ENCODE results near the gene LRRFIP2. TPM values are rescaled to one million over a fixed set of nuclear protein-coding genes. Genes with fewer than 3 reads are reported as not detected.
"Not testable (repeated sequence)": the region's sequence is repeated elsewhere in the genome, so short reads cannot be mapped to it uniquely, and the experiment has no call there.

Gene LRRFIP2
- total and polyA plus RNA-seq, 9 donors: 35.5 to 81.1 (median 48.3) TPM

GRCh38 chr3:37148208-37148607, 26.2 kb downstream of the LRRFIP2 start:
- Histone ChIP-seq H3K4me1 (ENCODE audit: insufficient read depth) (peaks cover 5% of the 10 kb centered on the region), H3K9me3 (no peaks in the 10 kb centered on the region), H3K27me3 (no peaks in the 10 kb centered on the region), H3K4me3 (no peak overlapping the region), H3K27ac (no peak overlapping the region), H3K36me3 (no peaks in the 10 kb centered on the region)
- TF ChIP-seq, protein P1, sequence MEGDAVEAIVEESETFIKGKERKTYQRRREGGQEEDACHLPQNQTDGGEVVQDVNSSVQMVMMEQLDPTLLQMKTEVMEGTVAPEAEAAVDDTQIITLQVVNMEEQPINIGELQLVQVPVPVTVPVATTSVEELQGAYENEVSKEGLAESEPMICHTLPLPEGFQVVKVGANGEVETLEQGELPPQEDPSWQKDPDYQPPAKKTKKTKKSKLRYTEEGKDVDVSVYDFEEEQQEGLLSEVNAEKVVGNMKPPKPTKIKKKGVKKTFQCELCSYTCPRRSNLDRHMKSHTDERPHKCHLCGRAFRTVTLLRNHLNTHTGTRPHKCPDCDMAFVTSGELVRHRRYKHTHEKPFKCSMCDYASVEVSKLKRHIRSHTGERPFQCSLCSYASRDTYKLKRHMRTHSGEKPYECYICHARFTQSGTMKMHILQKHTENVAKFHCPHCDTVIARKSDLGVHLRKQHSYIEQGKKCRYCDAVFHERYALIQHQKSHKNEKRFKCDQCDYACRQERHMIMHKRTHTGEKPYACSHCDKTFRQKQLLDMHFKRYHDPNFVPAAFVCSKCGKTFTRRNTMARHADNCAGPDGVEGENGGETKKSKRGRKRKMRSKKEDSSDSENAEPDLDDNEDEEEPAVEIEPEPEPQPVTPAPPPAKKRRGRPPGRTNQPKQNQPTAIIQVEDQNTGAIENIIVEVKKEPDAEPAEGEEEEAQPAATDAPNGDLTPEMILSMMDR (IDR thresholded peaks at IDR 0.05): no peak
- TF ChIP-seq EP300 (IDR thresholded peaks at IDR 0.05): no peak
- TF ChIP-seq POLR2A (IDR thresholded peaks at IDR 0.05): no peak
- 54 to 79% (median 70%) methylated on average over 3 of the region's 3 CpGs for WGBS, 3 donors
- intact Hi-C loops (cut with DNase I): loop anchor here in 1 of 4 donors (5.0 kb wide), 1 partner anchor 869 kb away; no protein-coding TSS in a partner anchor
- no peak for DNase-seq

GRCh38 chr3:37147666-37148065, 26.7 kb downstream of the LRRFIP2 start:
- Histone ChIP-seq H3K4me1 (ENCODE audit: insufficient read depth) (peaks cover 5% of the 10 kb centered on the region), H3K9me3 (no peaks in the 10 kb centered on the region), H3K27me3 (no peaks in the 10 kb centered on the region), H3K27ac (no peak overlapping the region), H3K4me3 (no peak overlapping the region), H3K36me3 (no peaks in the 10 kb centered on the region)
- no peak for DNase-seq
- TF ChIP-seq, protein P1 (IDR thresholded peaks at IDR 0.05): no peak
- TF ChIP-seq POLR2A (IDR thresholded peaks at IDR 0.05): no peak
- no peak for TF ChIP-seq EP300 (IDR thresholded peaks at IDR 0.05)
- intact Hi-C loops (cut with DNase I): loop anchor here in 1 of 4 donors (5.0 kb wide), 1 partner anchor 870 kb away; no protein-coding TSS in a partner anchor
- 11 to 22% (median 16%) methylated on average over 4 of the region's 4 CpGs for WGBS, 3 donors

GRCh38 chr3:37146927-37147326, 27.5 kb downstream of the LRRFIP2 start:
- H3K9me3 ChIP-seq; H3K27ac ChIP-seq; H3K4me1 ChIP-seq (ENCODE audit: insufficient read depth); H3K27me3 ChIP-seq; DNase-seq; H3K4me3 ChIP-seq; H3K36me3 ChIP-seq: not testable (repeated sequence)
- 93 to 97% (median 95%) methylated on average over 2 of the region's 2 CpGs for WGBS, 3 donors
- intact Hi-C loops (cut with DNase I): loop anchor here in 1 of 4 donors (5.0 kb wide), 1 partner anchor 870 kb away; no protein-coding TSS in a partner anchor

DNA sequence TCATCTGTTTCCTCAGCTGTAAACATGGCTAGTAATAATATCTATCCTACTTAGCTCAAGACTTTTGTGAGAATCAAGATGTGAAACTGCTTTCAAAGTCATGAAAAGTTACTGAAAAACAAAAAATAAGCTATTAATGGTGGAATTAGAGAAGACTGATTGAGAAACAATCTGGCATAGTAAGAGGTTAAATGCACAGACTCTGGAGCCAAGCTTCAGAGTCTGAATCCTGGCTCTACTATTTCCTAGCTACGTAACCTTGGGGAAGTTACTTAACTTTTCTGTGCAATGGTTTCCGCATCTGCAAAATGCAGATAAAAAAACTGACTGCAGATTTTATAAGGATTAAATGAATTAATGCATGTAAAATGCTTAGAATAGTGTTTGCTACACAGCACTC, 28.8 kb downstream of the LRRFIP2 start:
- WGBS, 3 donors: 20 to 34% (median 20%) methylated on average over 2 of the region's 2 CpGs
- TF ChIP-seq, protein P1 (IDR thresholded peaks at IDR 0.05): no peak
- TF ChIP-seq EP300 (IDR thresholded peaks at IDR 0.05) (no peak), POLR2A (IDR thresholded peaks at IDR 0.05) (no peak)
- no peaks in the 10 kb centered on the region for H3K9me3 ChIP-seq
- DNase-seq: no peak
- H3K27ac ChIP-seq: no peak overlapping the region
- intact Hi-C loops (cut with DNase I): loop anchor here in 1 of 4 donors (5.0 kb wide), 1 partner anchor 872 kb away; no protein-coding TSS in a partner anchor
- H3K4me3 ChIP-seq: no peak overlapping the region
- H3K27me3 ChIP-seq: no peaks in the 10 kb centered on the region
- no peaks in the 10 kb centered on the region for H3K36me3 ChIP-seq
- H3K4me1 ChIP-seq (ENCODE audit: insufficient read depth): peaks cover 5% of the 10 kb centered on the region

GRCh38 chr3:37144806-37145205, 29.6 kb downstream of the LRRFIP2 start:
- Histone ChIP-seq H3K27ac (no peak overlapping the region), H3K4me1 (ENCODE audit: insufficient read depth) (peaks cover 5% of the 10 kb centered on the region)
- intact Hi-C loops (cut with DNase I): loop anchor here in 1 of 4 donors (5.0 kb wide), 1 partner anchor 872 kb away; no protein-coding TSS in a partner anchor

More at GRCh38 chr3:37144806-37145205, 29.6 kb downstream of the LRRFIP2 start:
- Histone ChIP-seq H3K4me3 (no peak overlapping the region), H3K27me3 (no peaks in the 10 kb centered on the region), H3K36me3 (no peaks in the 10 kb centered on the region), H3K9me3 (no peaks in the 10 kb centered on the region)
- DNase-seq: no peak
- TF ChIP-seq, protein P1 (IDR thresholded peaks at IDR 0.05): no peak
- no peak for TF ChIP-seq EP300 (IDR thresholded peaks at IDR 0.05)
- no peak for TF ChIP-seq POLR2A (IDR thresholded peaks at IDR 0.05)

Measured in ovary (tissue), 9 donors.